Activated CD4-positive, CD25-positive, alpha-beta regulatory T cell (primary cell): ENCODE data around the gene ZNF500.

Experiments
- DNase-seq, 4 experiments: peaks; one replicate each; lab custom pipeline; 2025; lab: John Stamatoyannopoulos, UW

ZNF500 gene

DNA sequence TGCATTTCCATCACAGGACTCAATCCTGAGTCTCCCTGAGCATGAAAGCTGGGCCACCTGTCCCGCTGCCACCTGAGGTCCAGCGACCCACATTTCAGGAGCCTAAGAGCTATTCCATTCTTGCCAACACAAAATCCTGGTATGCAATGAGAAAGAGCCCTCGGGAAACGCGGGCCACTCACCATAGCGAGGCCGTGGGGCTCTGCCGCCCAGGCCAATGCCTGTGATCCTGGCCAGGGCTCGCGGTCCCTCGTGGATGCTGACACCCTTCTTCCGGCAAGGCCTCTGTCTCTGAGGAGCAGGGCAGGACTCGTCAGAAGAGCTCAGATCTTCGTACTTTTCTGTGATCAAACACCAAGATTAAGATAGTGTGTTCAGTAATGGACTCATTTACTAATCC lies 62.0 kb downstream of the ZNF500 start:
- no peak for DNase-seq

DNA sequence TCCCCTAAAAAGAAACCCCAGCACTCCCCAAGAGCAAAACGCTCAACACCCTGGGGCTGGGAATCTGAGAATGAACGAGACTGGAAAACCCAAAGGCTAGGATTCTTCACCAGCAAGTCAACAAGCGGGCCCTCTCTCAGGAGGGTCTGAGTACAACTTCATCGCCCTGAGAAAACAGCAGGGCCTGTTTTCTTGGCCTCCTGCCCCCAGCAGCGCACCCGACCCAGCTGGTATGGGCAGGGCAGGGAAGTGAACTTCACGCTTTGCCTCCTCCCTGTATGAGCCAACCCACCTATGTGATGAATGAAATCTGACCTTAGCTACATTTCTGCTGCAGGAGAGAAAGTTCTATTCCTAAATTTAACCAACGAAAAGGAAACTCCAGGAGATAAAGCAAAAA lies 62.5 kb downstream of the ZNF500 start:
- DNase-seq, result no peak

GRCh38 chr16:4703906-4704305 lies 63.1 kb downstream of the ZNF500 start:
- DNase-seq, result no peak

DNA sequence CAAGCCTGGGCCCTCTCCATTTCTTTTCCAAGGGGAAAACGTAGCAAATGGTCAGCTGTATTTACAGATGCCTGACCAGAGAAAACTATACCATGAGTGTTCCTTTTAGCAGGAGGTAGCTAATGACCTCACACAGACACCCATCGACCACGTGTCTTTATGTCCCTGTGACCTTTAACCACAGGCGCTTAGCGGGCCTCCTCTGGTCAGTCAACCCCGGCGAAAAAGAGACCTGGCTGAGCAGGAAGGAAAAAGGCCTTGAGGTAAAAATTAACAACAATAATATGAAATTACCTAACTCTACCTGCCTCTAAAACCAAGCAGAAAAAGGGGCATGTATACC lies 64.5 kb downstream of the ZNF500 start:
- DNase-seq, result no peak

GRCh38 chr16:4701791-4702465 lies 65.0 kb downstream of the ZNF500 start:
- DNase-seq, result no peak

DNA sequence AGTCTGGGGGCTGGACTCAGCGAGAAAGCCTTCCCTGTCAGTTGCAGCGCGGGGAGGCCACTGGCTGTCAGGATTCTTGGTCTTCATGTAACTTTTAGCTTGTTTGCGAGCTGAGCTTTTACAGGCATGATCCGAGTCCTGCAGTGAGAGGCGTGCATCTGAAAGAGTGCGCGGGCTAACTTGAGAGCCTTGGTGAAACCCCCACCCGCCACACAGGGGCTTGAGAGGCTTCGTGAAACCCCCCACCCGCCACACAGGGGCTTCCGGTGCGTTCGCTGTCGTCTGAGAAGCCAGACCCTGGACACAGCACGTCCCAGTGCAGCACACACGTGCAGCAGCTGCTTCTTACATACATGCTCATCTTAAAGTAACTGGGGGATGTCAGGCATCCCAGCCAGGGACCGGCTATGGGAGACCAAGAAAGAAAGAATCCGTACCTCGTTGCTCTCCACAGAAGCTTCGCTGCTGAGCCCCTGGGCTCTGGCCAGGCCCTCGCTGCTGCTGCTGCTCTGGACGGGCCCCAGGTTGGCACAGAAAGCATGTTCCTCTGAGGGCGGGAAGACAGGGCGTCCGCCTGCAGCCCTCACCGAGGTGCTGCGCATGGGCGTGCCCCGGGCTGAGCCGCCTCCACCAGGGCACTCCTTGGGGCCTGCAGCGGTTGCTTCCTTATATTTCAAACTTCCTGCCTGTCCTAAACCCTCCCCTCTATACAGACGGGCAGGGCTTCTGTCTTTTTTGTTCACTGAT lies 65.8 kb downstream of the ZNF500 start:
- no peak for DNase-seq

- no peak for DNase-seq
Measured at GRCh38 chr16:4700380-4700996, 66.5 kb downstream of the ZNF500 start.

GRCh38 chr16:4699046-4699556 lies 67.9 kb downstream of the ZNF500 start:
- no peak for DNase-seq

DNA sequence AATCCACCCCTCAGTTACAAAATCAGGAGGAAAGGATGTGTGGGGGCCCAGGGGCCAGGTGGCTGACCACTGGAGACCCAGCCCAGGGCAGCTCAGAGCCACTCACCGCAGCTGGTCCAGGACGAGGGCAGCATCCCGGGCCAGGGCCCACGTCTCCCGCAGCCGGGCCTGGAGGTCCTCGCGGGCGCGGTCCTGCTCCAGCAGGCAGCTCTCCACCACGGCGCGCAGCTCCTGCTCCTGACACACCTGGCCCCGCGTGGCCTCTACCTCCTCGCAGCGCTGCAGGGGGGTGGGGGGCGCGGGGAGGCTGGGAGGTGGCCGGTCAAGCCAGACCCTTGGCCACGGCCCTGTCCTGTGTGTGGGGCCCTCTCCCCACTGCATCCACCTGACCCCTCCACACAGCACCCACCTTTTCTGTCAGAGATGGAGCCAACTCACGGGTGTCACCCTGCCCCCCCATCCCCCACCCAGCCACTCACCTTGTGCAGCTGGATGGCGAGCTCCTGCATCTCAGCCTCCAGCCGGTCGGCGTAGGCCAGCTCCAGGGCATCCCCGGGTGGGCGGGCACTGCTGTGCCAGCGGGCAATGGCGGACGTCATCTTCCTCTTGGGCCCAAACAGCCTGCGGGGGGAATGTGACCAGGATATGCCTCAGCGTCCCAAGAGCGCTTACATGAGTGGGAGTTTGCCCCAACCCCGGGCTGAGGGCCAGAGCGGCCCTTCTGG lies 68.5 kb downstream of the ZNF500 start:
- no peak for DNase-seq
